ENCODE data around the gene RPS6KA2.
"Not testable (repeated sequence)": the region's sequence is repeated elsewhere in the genome, so short reads cannot be mapped to it uniquely, and the experiment has no call there.

The RPS6KA2 gene

DNA sequence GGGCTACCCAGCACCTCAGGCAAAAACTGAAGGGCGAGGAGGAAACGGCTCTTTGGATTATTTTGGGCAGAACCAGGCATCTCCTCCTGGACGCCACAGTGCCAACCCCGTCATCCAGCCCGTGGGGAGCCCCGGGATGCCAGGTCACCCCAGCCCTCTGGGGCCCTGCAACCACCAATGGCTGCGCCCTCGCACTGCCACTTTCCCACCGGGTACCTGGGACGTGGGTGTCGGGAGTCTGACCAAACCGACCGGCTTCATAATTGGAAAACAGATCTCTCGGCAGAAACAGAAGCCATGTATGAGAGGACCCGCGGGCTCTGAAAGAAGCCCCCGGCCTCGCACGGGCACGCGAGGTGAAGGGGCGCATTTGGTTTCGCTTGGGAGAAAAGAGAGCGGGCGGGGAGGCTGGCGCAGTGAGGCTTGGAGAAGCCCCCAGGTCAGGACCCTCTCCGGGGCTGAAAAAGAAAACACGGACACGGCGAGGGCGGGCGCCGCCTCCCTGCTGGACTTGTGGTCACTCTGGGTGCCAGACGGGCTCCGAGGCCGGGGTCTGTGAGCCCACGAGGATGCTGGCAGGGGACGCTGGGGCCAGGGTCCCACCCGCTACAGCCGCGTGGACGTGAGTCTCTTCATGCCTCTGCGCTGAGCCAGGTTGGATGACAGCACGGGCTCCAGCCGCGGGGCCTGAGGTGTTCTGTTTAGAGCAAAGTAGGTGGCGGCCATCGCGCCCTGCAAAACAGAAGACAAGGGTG, 214.7 kb downstream of the RPS6KA2 start:
- DNase-seq: no peak
- peaks cover 11% of the 10 kb centered on the region for H3K9me3 Mint-ChIP-seq
- peaks cover 20% of the 10 kb centered on the region for H3K36me3 Mint-ChIP-seq
- CTCF ChIA-PET: interaction anchor here (1.0 to 1.4 kb wide), 2 partner anchors 31 to 99 kb away, joined by 4 to 5 read pairs; no protein-coding TSS in a partner anchor
- H3K27me3 Mint-ChIP-seq: peaks cover 7% of the 10 kb centered on the region
- H3K4me1 Mint-ChIP-seq: peaks cover 73% of the 10 kb centered on the region
- peak overlapping the region; percentile 59 for H3K4me3 Mint-ChIP-seq
- H3K27ac Mint-ChIP-seq: peak overlapping the region; percentile 91

- Mint-ChIP-seq H3K9me3 (peaks cover 7% of the 10 kb centered on the region), H3K27ac (peak overlapping the region; percentile 91), H3K4me3 (peak overlapping the region; percentile 59), H3K36me3 (peaks cover 15% of the 10 kb centered on the region), H3K27me3 (peaks cover 7% of the 10 kb centered on the region), H3K4me1 (peaks cover 67% of the 10 kb centered on the region)
- CTCF ChIA-PET: interaction anchor here (0.6 to 1.9 kb wide), 4 partner anchors 13 to 636 kb away, joined by 3 to 6 read pairs (median 4); no protein-coding TSS in a partner anchor
- DNase-seq: peak; percentile 66
These were observed 215.3 kb downstream of the RPS6KA2 start for GRCh38 chr6:166411721-166412151.

- peaks cover 62% of the 10 kb centered on the region for H3K4me1 Mint-ChIP-seq
- peak overlapping the region; percentile 59 for H3K4me3 Mint-ChIP-seq
- peaks cover 7% of the 10 kb centered on the region for H3K27me3 Mint-ChIP-seq
- no peak for DNase-seq
- CTCF ChIA-PET: interaction anchor here (0.6 to 1.9 kb wide), 4 partner anchors 13 to 636 kb away, joined by 3 to 6 read pairs (median 4); no protein-coding TSS in a partner anchor
- H3K36me3 Mint-ChIP-seq: peaks cover 10% of the 10 kb centered on the region
- H3K9me3 Mint-ChIP-seq: peaks cover 4% of the 10 kb centered on the region
- peak overlapping the region; percentile 91 for H3K27ac Mint-ChIP-seq
These were observed 215.8 kb downstream of the RPS6KA2 start for GRCh38 chr6:166411271-166411670.

DNA sequence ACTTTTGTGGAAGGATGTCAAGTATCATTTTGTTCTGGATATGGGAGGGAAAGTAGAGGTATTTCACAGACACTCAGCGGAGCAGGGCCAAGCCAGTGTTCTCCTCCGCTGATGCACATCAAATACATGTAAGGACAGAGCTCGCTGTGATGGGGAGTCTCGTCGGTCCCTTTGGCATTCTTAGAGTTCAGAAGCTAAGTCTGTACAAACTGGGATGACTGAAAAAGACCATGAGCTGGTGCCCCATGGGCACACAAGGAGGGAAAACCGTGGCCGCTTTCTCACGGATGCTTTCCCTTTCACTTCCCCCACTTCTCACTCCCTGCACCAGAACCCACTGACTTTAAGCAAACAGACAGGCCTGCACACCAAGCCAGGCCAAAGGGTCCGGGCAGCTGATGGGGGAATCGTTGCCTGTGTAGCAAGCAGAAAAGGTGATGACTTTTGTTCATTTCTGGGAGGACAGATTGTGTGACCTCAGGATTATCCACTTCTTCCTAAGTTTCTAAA, 216.6 kb downstream of the RPS6KA2 start:
- CTCF ChIA-PET: interaction anchor here (1.9 to 2.0 kb wide), 2 partner anchors 10 to 12 kb away, joined by 6 to 7 read pairs; no protein-coding TSS in a partner anchor
- Mint-ChIP-seq H3K27ac (peak overlapping the region; percentile 49), H3K4me3 (no peak overlapping the region), H3K4me1 (peaks cover 54% of the 10 kb centered on the region), H3K36me3 (peaks cover 3% of the 10 kb centered on the region), H3K9me3 (peaks cover 1% of the 10 kb centered on the region), H3K27me3 (peaks cover 7% of the 10 kb centered on the region)
- DNase-seq: no peak

DNA sequence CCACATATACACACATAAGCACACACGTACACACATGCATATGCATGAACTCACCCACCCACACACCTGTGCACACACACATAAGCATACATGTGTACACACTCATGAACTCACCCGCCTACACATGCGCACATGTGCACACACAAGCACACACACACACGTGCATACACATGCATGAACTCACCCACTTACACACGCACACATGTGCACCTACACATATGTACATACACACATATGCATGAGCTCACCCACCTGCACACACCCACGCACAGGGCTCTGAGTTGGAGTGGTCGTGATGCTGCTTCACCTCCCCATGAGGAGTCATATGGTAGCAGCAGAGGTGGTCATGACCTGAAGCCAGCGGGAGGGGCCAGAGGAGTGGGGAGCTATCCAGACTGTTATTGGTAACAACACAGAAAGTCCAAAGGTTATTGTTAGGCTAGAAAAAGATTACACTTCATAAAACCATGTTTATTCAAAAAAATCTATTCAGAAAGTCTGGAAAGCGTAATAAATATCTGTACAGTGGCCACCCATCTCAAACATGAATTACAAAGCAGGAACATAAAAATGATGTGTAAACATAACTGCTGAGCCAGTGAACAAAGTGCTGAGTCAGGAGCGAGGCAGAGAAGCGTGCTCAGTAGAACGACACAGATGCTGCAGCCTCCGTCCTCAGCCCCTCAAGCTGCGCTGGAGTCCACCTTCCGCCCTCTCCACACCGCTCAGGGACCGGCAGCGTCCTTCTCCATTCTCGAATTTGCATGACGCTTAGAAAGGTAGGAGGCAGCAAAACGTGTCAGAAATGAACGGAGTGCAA, 217.9 kb downstream of the RPS6KA2 start:
- Mint-ChIP-seq H3K27ac (peak overlapping the region; percentile 0), H3K4me1 (peaks cover 41% of the 10 kb centered on the region), H3K4me3 (no peak overlapping the region), H3K36me3 (no peaks in the 10 kb centered on the region), H3K27me3 (peaks cover 8% of the 10 kb centered on the region), H3K9me3 (no peaks in the 10 kb centered on the region)
- CTCF ChIA-PET: interaction anchor here (2.0 kb wide), 1 partner anchor 8 kb away, joined by 7 read pairs; no protein-coding TSS in a partner anchor
- DNase-seq: no peak

GRCh38 chr6:166406197-166406596, 220.9 kb downstream of the RPS6KA2 start:
- Mint-ChIP-seq H3K4me3 (no peak overlapping the region), H3K4me1 (peaks cover 17% of the 10 kb centered on the region), H3K36me3 (no peaks in the 10 kb centered on the region), H3K9me3 (no peaks in the 10 kb centered on the region), H3K27ac (no peak overlapping the region), H3K27me3 (peaks cover 7% of the 10 kb centered on the region)
- no peak for DNase-seq
- CTCF ChIA-PET: interaction anchor here (0.6 kb wide), 1 partner anchor 12 kb away, joined by 3 read pairs; no protein-coding TSS in a partner anchor

GRCh38 chr6:166405386-166405785, 221.7 kb downstream of the RPS6KA2 start:
- peaks cover 6% of the 10 kb centered on the region for H3K27me3 Mint-ChIP-seq
- CTCF ChIA-PET: interaction anchor here (1.5 kb wide), 1 partner anchor 129 kb away, joined by 5 read pairs; no protein-coding TSS in a partner anchor
- no peaks in the 10 kb centered on the region for H3K9me3 Mint-ChIP-seq
- no peaks in the 10 kb centered on the region for H3K36me3 Mint-ChIP-seq
- no peak overlapping the region for H3K27ac Mint-ChIP-seq
- peaks cover 9% of the 10 kb centered on the region for H3K4me1 Mint-ChIP-seq
- H3K4me3 Mint-ChIP-seq: no peak overlapping the region
- DNase-seq: no peak

- Mint-ChIP-seq H3K4me3 (no peak overlapping the region), H3K36me3 (no peaks in the 10 kb centered on the region), H3K27me3 (peaks cover 14% of the 10 kb centered on the region), H3K9me3 (no peaks in the 10 kb centered on the region), H3K27ac (no peak overlapping the region), H3K4me1 (peaks cover 5% of the 10 kb centered on the region)
- no peak for DNase-seq
- CTCF ChIA-PET: interaction anchor here (0.7 to 2.5 kb wide), 2 partner anchors 77 to 89 kb away, joined by 4 to 27 read pairs; no protein-coding TSS in a partner anchor
These were observed 224.3 kb downstream of the RPS6KA2 start for GRCh38 chr6:166402582-166403277.

GRCh38 chr6:166400649-166401250, 226.3 kb downstream of the RPS6KA2 start:
- H3K9me3 Mint-ChIP-seq, H3K36me3 Mint-ChIP-seq, H3K27ac Mint-ChIP-seq, H3K4me3 Mint-ChIP-seq, H3K4me1 Mint-ChIP-seq: not testable (repeated sequence)
- H3K27me3 Mint-ChIP-seq: peaks cover 28% of the 10 kb centered on the region
- DNase-seq: peak; percentile 66
- CTCF ChIA-PET: interaction anchor here (0.7 to 3.7 kb wide), 25 partner anchors 9 to 481 kb away, joined by 3 to 30 read pairs (median 5); partner anchors contain the start of gene PRR18

GRCh38 chr6:166400181-166400580, 226.9 kb downstream of the RPS6KA2 start:
- Mint-ChIP-seq H3K4me3 (no peak overlapping the region), H3K4me1 (peaks cover 5% of the 10 kb centered on the region), H3K27ac (no peak overlapping the region), H3K9me3 (no peaks in the 10 kb centered on the region), H3K36me3 (no peaks in the 10 kb centered on the region), H3K27me3 (peaks cover 33% of the 10 kb centered on the region)
- CTCF ChIA-PET: interaction anchor here (0.7 to 3.7 kb wide), 26 partner anchors 9 to 481 kb away, joined by 3 to 30 read pairs (median 6); partner anchors contain the start of gene PRR18
- DNase-seq: no peak

DNA sequence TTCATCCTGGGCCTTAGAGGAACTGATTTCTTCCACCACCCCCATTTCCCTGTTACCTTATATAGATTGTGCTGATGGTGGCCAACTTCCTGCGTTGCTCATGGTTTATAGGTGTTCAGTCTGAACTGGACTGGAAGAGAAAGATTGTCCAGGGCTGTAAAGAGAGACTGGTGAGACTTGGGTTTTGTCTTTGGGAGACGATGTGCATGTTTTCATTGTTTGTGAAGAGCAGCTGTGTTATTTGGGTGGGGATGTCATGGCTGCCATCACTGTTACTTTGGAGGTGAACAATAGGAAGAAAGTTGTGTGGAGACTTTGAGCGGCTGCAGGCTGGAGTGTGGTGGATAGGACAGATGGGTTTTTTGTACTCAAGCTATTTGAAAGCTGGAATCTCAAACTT, 228.7 kb downstream of the RPS6KA2 start:
- no peak overlapping the region for H3K27ac Mint-ChIP-seq
- no peaks in the 10 kb centered on the region for H3K9me3 Mint-ChIP-seq
- H3K27me3 Mint-ChIP-seq: peaks cover 39% of the 10 kb centered on the region
- H3K4me1 Mint-ChIP-seq: peaks cover 5% of the 10 kb centered on the region
- H3K4me3 Mint-ChIP-seq: no peak overlapping the region
- no peak for DNase-seq
- CTCF ChIA-PET: interaction anchor here (1.0 to 3.7 kb wide), 8 partner anchors 9 to 124 kb away, joined by 3 to 30 read pairs (median 10); no protein-coding TSS in a partner anchor
- H3K36me3 Mint-ChIP-seq: no peaks in the 10 kb centered on the region

- Mint-ChIP-seq H3K4me1 (peaks cover 2% of the 10 kb centered on the region), H3K9me3 (no peaks in the 10 kb centered on the region), H3K36me3 (no peaks in the 10 kb centered on the region), H3K27ac (no peak overlapping the region), H3K27me3 (peaks cover 39% of the 10 kb centered on the region), H3K4me3 (no peak overlapping the region)
- CTCF ChIA-PET: interaction anchor here (1.2 to 3.7 kb wide), 5 partner anchors 13 to 123 kb away, joined by 3 to 30 read pairs (median 10); no protein-coding TSS in a partner anchor
- DNase-seq: no peak
These were observed 229.2 kb downstream of the RPS6KA2 start for GRCh38 chr6:166397849-166398248.

GRCh38 chr6:166395778-166396177, 231.3 kb downstream of the RPS6KA2 start:
- Mint-ChIP-seq H3K4me1 (peaks cover 2% of the 10 kb centered on the region), H3K36me3 (no peaks in the 10 kb centered on the region), H3K9me3 (no peaks in the 10 kb centered on the region), H3K27me3 (peaks cover 43% of the 10 kb centered on the region), H3K4me3 (no peak overlapping the region), H3K27ac (no peak overlapping the region)
- DNase-seq: no peak
- CTCF ChIA-PET: interaction anchor here (0.9 to 2.9 kb wide), 2 partner anchors 82 to 120 kb away, joined by 4 to 10 read pairs; no protein-coding TSS in a partner anchor
